Ishikawa (cell line): ENCODE results near the gene C10orf95.

ENCODE experiments used
- CEBPB ChIP-seq: IDR thresholded peaks from 2 replicates; pipeline ENCODE4 v1.6.1; 2012
- CREB1 ChIP-seq: IDR thresholded peaks from 2 replicates; pipeline ENCODE4 v1.6.1; 2012; ENCODE audit warnings: low read depth
- EGR1 ChIP-seq: IDR thresholded peaks from 2 replicates; pipeline ENCODE4 v1.6.1; 2012
- EP300 ChIP-seq: IDR thresholded peaks from 2 replicates; pipeline ENCODE4 v1.6.1; 2012; ENCODE audit warnings: borderline replicate concordance
- FOXM1 ChIP-seq: IDR thresholded peaks from 2 replicates; pipeline ENCODE4 v1.6.1; 2012; ENCODE audit warnings: low read depth, borderline replicate concordance
- MAX ChIP-seq: IDR thresholded peaks from 2 replicates; pipeline ENCODE4 v1.6.1; 2012
- NFIC ChIP-seq: IDR thresholded peaks from 2 replicates; pipeline ENCODE4 v1.6.1; 2012
- RAD21 ChIP-seq: IDR thresholded peaks from 2 replicates; pipeline ENCODE4 v1.6.1; 2012; ENCODE audit warnings: low read depth
- TAF1 ChIP-seq: IDR thresholded peaks from 2 replicates; pipeline ENCODE4 v1.6.1; 2012; ENCODE audit warnings: low read depth, mild to moderate bottlenecking
- TCF12 ChIP-seq: IDR thresholded peaks from 2 replicates; pipeline ENCODE4 v1.6.1; 2012; ENCODE audit warnings: low read depth
- TEAD4 ChIP-seq: IDR thresholded peaks from 2 replicates; pipeline ENCODE4 v1.6.1; 2012
- USF1 ChIP-seq: IDR thresholded peaks from 2 replicates; pipeline ENCODE4 v1.6.1; 2012
- YY1 ChIP-seq: IDR thresholded peaks from 2 replicates; pipeline ENCODE4 v1.6.1; 2012; ENCODE audit warnings: low read depth
- ZBTB7A ChIP-seq: IDR thresholded peaks from 2 replicates; pipeline ENCODE4 v1.6.1; 2012; ENCODE audit warnings: low read depth
- TF ChIP-seq, protein P1 (sequence below): IDR thresholded peaks from 2 replicates; pipeline ENCODE4 v1.6.1; 2012; ENCODE audit warnings: low read depth, mild to moderate bottlenecking

C10orf95 gene

GRCh38 chr10:102413806-102414561, 37.4 kb downstream of the C10orf95 start:
- TF ChIP-seq CREB1 (no peak), MAX (no peak), NFIC (no peak), RAD21 (no peak), YY1 (no peak), FOXM1 (no peak), USF1 (no peak), ZBTB7A (no peak), TAF1 (no peak), CEBPB (no peak)
- TF ChIP-seq, protein P1, sequence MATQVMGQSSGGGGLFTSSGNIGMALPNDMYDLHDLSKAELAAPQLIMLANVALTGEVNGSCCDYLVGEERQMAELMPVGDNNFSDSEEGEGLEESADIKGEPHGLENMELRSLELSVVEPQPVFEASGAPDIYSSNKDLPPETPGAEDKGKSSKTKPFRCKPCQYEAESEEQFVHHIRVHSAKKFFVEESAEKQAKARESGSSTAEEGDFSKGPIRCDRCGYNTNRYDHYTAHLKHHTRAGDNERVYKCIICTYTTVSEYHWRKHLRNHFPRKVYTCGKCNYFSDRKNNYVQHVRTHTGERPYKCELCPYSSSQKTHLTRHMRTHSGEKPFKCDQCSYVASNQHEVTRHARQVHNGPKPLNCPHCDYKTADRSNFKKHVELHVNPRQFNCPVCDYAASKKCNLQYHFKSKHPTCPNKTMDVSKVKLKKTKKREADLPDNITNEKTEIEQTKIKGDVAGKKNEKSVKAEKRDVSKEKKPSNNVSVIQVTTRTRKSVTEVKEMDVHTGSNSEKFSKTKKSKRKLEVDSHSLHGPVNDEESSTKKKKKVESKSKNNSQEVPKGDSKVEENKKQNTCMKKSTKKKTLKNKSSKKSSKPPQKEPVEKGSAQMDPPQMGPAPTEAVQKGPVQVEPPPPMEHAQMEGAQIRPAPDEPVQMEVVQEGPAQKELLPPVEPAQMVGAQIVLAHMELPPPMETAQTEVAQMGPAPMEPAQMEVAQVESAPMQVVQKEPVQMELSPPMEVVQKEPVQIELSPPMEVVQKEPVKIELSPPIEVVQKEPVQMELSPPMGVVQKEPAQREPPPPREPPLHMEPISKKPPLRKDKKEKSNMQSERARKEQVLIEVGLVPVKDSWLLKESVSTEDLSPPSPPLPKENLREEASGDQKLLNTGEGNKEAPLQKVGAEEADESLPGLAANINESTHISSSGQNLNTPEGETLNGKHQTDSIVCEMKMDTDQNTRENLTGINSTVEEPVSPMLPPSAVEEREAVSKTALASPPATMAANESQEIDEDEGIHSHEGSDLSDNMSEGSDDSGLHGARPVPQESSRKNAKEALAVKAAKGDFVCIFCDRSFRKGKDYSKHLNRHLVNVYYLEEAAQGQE, result no peak

DNA sequence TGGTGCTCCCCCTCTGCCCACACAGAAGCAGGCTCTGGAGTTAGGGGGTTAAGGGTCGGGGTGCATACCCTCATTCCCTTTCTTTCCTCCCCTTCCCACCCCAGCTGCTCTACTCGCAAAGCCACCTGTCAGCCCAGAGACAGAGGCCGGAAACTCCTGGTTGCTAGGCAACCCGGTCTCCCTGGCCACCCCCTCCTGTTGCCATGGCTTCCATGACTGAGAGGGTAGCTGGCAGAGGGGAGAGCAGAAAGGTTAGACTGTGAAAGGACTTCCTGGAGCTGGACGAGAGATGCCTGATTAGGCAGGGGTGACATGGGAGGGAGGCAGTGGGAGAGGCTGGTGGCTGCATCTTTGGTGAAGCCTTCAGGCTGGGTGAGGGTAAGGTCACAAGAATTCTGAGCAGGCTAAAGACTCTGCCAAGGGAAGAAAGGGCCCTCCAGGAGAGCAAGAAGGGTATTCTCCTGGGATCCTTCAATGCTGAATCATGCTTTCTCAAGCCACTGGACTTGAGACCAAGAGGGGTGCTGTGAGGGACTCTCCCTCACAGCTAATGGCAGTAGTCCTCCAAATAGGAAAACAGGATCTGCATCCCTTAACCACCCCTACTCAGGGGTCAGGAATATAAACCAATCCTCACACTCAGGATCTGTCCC, 38.2 kb downstream of the C10orf95 start:
- TF ChIP-seq FOXM1, result 0 out of 2 replicates have a peak, but pooled peaks have one; percentile 21
- TF ChIP-seq EGR1, result peak; percentile 38; the same call in 1 of the 2 replicates
- TF ChIP-seq USF1, result no peak

DNA sequence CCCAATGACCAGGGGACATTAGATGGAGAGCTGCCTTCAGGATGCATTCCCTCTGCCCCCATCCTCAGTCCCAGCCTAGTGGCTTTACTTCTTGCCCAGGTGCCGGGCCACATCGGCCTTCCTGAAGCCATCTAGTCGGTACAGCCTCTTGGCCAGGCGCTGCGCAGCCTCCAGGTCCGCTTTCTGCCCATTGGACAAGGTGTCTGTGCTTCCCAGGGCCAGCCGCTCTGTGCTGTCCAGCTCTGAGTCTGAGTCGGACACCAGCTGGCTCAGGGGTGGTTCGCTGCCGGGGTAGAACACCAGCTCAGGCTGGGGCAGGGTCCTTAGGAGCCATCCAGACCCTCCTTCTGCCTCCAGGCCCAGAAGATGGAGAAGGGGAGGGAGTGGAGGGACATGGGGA, 39.0 kb downstream of the C10orf95 start:
- TF ChIP-seq FOXM1, result no peak
- TF ChIP-seq TCF12, result no peak
- TF ChIP-seq CREB1, result no peak
- TF ChIP-seq CEBPB, result no peak
- no peak for TF ChIP-seq USF1
- no peak for TF ChIP-seq TEAD4
- no peak for TF ChIP-seq YY1
- no peak for TF ChIP-seq MAX
- TF ChIP-seq TAF1, result no peak
- TF ChIP-seq, protein P1, result no peak
- TF ChIP-seq ZBTB7A, result no peak
- no peak for TF ChIP-seq EP300
- TF ChIP-seq RAD21, result no peak

DNA sequence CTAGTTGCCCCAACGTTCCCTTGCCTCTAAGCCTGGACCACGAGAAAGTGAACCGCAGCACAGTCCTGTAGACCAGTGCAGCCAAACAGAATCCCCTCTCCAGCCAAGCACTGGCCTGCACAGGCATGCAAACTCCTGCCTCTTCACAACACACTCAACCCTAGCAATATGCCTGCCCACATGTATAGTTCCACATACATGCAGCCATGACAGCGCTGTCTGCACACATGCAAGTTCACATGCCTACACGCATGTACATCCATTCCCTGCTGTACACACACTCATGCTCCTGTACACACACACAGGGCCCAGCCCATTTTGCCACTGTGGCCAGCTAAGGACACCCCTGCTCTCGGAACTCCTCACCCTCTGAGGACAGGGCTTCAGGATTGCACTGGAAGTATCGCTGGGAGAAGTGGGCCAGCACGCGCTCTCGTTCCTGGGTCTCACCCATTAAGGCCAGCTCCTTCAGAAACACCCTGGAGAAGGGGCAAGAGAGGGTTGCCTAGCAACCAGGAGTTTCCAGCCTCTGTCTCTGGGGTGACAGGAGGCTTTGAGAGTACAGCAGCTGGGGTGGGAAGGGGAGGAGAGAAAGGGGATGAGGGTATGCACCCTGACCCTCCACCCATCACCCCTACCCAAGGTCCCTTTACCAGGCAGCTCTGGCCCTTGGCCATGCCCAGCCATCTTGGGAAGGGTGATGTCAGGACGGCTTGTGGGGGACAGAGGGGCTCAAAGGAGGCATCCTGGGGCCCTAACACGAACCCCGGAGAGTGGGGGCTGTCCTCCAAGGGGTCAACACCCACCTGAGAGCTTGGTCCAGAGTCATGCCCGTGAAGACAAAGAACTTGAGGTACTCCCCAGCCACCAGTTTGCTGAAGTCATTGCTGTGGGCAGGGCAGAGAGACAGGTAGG, 39.7 kb downstream of the C10orf95 start:
- TF ChIP-seq CREB1, result no peak
- no peak for TF ChIP-seq CEBPB
- TF ChIP-seq EP300, result no peak
- TF ChIP-seq NFIC, result no peak
- no peak for TF ChIP-seq RAD21
- no peak for TF ChIP-seq EGR1
- no peak for TF ChIP-seq USF1
- no peak for TF ChIP-seq TAF1
- TF ChIP-seq MAX, result no peak
- TF ChIP-seq TEAD4, result no peak
- TF ChIP-seq, protein P1, result no peak
